Activated CD8-positive, alpha-beta memory T cell treated with anti-CD3 and anti-CD28 coated beads for 4 hours (primary cell): Measurements from ENCODE around the gene ZNF681.
"Not testable (repeated sequence)": the region's sequence is repeated elsewhere in the genome, so short reads cannot be mapped to it uniquely, and the experiment has no call there.

Experiments used
- DNase-seq, 2 donors: peaks; one replicate each; pipeline ENCODE4 v3.0.0-alpha.2; 2020; ENCODE audit warnings: low read depth in 2 of 2

The ZNF681 gene

DNA sequence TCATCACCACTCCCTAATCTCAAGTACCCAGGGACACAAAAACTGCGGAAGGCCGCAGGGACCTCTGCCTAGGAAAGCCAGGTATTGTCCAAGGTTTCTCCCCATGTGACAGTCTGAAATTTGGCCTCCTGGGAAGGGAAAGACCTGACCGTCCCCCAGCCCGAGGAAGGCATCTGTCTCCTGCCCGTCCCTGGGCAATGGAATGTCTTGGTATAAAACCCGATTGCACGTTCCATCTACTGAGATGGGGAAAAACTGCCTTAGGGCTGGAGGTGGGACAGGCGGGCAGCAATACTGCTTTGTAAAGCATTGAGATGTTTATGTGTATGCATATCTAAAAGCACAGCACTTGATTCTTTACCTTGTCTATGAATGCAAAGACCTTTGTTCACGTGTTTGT, 65.8 kb downstream of the ZNF681 start:
- not testable (repeated sequence) for DNase-seq
